ENCODE results near the gene ITCH. TPM values are rescaled to one million over a fixed set of nuclear protein-coding genes. Genes with fewer than 3 reads are reported as not detected.

The ITCH gene
- total RNA-seq, 1 experiment from 2014 or later = 63.9 TPM

GRCh38 chr20:34553366-34553867 is 190.3 kb downstream of the ITCH start:
- DNase-seq (ENCODE audit: low read depth, low spot score) = no peak
- CTCF ChIA-PET = no interaction called here
- no peak for ATAC-seq
- intact Hi-C loops (cut with micrococcal nuclease; ENCODE audit: unreplicated experiment) (no loop called here), in situ Hi-C loops (cut with HindIII; ENCODE audit: low pct_unique_long_range_greater_than_20kb, low sequenced_read_pairs) (no loop called here)
- Histone ChIP-seq H3K36me3 (ENCODE audit: control insufficient read depth, insufficient read depth, low read length) (no peaks in the 10 kb centered on the region), H3K27ac (ENCODE audit: low read length) (no peak overlapping the region), H3K4me3 (ENCODE audit: low read depth in 2 of 2, low read length in 2 of 2) (no peak overlapping the region), H3K9me3 (ENCODE audit: control insufficient read depth, insufficient read depth, low read depth, low read length) (no peaks in the 10 kb centered on the region), H3K27me3 (ENCODE audit: control insufficient read depth, insufficient read depth, low read length) (no peaks in the 10 kb centered on the region), H3K4me1 (ENCODE audit: control insufficient read depth, insufficient read depth, low read length) (peaks cover 3% of the 10 kb centered on the region; the same call in 1 of the 2 replicates)
- POLR2A ChIA-PET = no interaction called here
- no TSS peak for BruUV-seq (replicated peaks)
- TF ChIP-seq TCF7L2 (IDR thresholded peaks at IDR 0.05; ENCODE audit: low read depth, low read length) = no peak
- TF ChIP-seq POLR2AphosphoS5 (IDR thresholded peaks at IDR 0.05; ENCODE audit: low read depth, low read length) = no peak
- no peak for TF ChIP-seq SIN3A (IDR thresholded peaks at IDR 0.05; ENCODE audit: borderline replicate concordance, insufficient read depth, low read depth, low read length)
- TF ChIP-seq REST (IDR thresholded peaks at IDR 0.05; ENCODE audit: insufficient read depth in 1 of 2, low read depth in 2 of 2, low read length in 1 of 2) = no peak
- no peak for TF ChIP-seq CTCF (IDR thresholded peaks at IDR 0.05)

- no TSS peak for BruUV-seq (replicated peaks)
- peaks cover 3% of the 10 kb centered on the region; the same call in 1 of the 2 replicates for H3K4me1 ChIP-seq (ENCODE audit: control insufficient read depth, insufficient read depth, low read length)
- H3K4me3 ChIP-seq (ENCODE audit: low read depth in 2 of 2, low read length in 2 of 2) = peak overlapping the region; percentile 81 to 92
- in situ Hi-C loops (cut with HindIII; ENCODE audit: low pct_unique_long_range_greater_than_20kb, low sequenced_read_pairs) (no loop called here), intact Hi-C loops (cut with micrococcal nuclease; ENCODE audit: unreplicated experiment) (no loop called here)
- H3K27ac ChIP-seq (ENCODE audit: low read length) = peak overlapping the region; percentile 80
- ATAC-seq (no peak; the same call in 1 of the 2 replicates), DNase-seq (ENCODE audit: low read depth, low spot score) (no peak)
- no peak for TF ChIP-seq SIN3A (IDR thresholded peaks at IDR 0.05; ENCODE audit: borderline replicate concordance, insufficient read depth, low read depth, low read length)
- TF ChIP-seq CTCF (IDR thresholded peaks at IDR 0.05) = no peak
- no peak for TF ChIP-seq POLR2AphosphoS5 (IDR thresholded peaks at IDR 0.05; ENCODE audit: low read depth, low read length)
- no peak for TF ChIP-seq REST (IDR thresholded peaks at IDR 0.05; ENCODE audit: insufficient read depth in 1 of 2, low read depth in 2 of 2, low read length in 1 of 2)
- no peak for TF ChIP-seq TCF7L2 (IDR thresholded peaks at IDR 0.05; ENCODE audit: low read depth, low read length)
- POLR2A ChIA-PET = no interaction called here
- H3K27me3 ChIP-seq (ENCODE audit: control insufficient read depth, insufficient read depth, low read length) = no peaks in the 10 kb centered on the region
- no peaks in the 10 kb centered on the region for H3K9me3 ChIP-seq (ENCODE audit: control insufficient read depth, insufficient read depth, low read depth, low read length)
- CTCF ChIA-PET = no interaction called here
- H3K36me3 ChIP-seq (ENCODE audit: control insufficient read depth, insufficient read depth, low read length) = no peaks in the 10 kb centered on the region
Observed at GRCh38 chr20:34557936-34558319, 194.9 kb downstream of the ITCH start.
